Measurements from ENCODE around the gene CAMK1D. TPM values are rescaled to one million over a fixed set of nuclear protein-coding genes. Genes with fewer than 3 reads are reported as not detected.

CAMK1D gene
- total RNA-seq, 1 donor from 2014 or later = 6.5 TPM

GRCh38 chr10:12814166-12814565 lies 464.8 kb downstream of the CAMK1D start:
- no peak for TF ChIP-seq CTCF (conservative IDR thresholded peaks at IDR 0.05)
- DNase-seq (ENCODE audit: low read depth, low spot score) = no peak
- no peaks in the 10 kb centered on the region for H3K27me3 Mint-ChIP-seq (ENCODE audit: low read depth)
- no peak overlapping the region for H3K27ac Mint-ChIP-seq (ENCODE audit: unreplicated experiment)
- H3K9me3 Mint-ChIP-seq = no peaks in the 10 kb centered on the region
- H3K36me3 Mint-ChIP-seq (ENCODE audit: low read depth) = peaks cover 4% of the 10 kb centered on the region
- H3K4me1 Mint-ChIP-seq = no peaks in the 10 kb centered on the region
- H3K4me3 Mint-ChIP-seq = no peak overlapping the region

- no peaks in the 10 kb centered on the region for H3K9me3 Mint-ChIP-seq
- no peaks in the 10 kb centered on the region for H3K36me3 Mint-ChIP-seq (ENCODE audit: low read depth)
- no peak overlapping the region for H3K4me3 Mint-ChIP-seq
- DNase-seq (ENCODE audit: low read depth, low spot score) = no peak
- no peaks in the 10 kb centered on the region for H3K27me3 Mint-ChIP-seq (ENCODE audit: low read depth)
- no peak for TF ChIP-seq CTCF (conservative IDR thresholded peaks at IDR 0.05)
- peak overlapping the region; percentile 77 for H3K27ac Mint-ChIP-seq (ENCODE audit: unreplicated experiment)
- peaks cover 11% of the 10 kb centered on the region for H3K4me1 Mint-ChIP-seq
These were observed 469.7 kb downstream of the CAMK1D start for GRCh38 chr10:12819071-12819470.

GRCh38 chr10:12819656-12820055 lies 470.3 kb downstream of the CAMK1D start:
- Mint-ChIP-seq H3K4me3 (no peak overlapping the region), H3K27ac (ENCODE audit: unreplicated experiment) (peak overlapping the region; percentile 73), H3K27me3 (ENCODE audit: low read depth) (no peaks in the 10 kb centered on the region), H3K36me3 (ENCODE audit: low read depth) (no peaks in the 10 kb centered on the region), H3K9me3 (no peaks in the 10 kb centered on the region), H3K4me1 (peaks cover 11% of the 10 kb centered on the region)
- DNase-seq (ENCODE audit: low read depth, low spot score) = no peak
- TF ChIP-seq CTCF (conservative IDR thresholded peaks at IDR 0.05) = no peak

GRCh38 chr10:12822126-12822892 lies 473.0 kb downstream of the CAMK1D start:
- Mint-ChIP-seq H3K4me1 (peaks cover 11% of the 10 kb centered on the region), H3K36me3 (ENCODE audit: low read depth) (no peaks in the 10 kb centered on the region), H3K4me3 (no peak overlapping the region), H3K27me3 (ENCODE audit: low read depth) (no peaks in the 10 kb centered on the region), H3K9me3 (no peaks in the 10 kb centered on the region), H3K27ac (ENCODE audit: unreplicated experiment) (peak overlapping the region; percentile 46)
- DNase-seq (ENCODE audit: low read depth, low spot score) = no peak
- TF ChIP-seq CTCF (conservative IDR thresholded peaks at IDR 0.05) = no peak

- no peak for DNase-seq (ENCODE audit: low read depth, low spot score)
- Mint-ChIP-seq H3K9me3 (no peaks in the 10 kb centered on the region), H3K27me3 (ENCODE audit: low read depth) (no peaks in the 10 kb centered on the region), H3K36me3 (ENCODE audit: low read depth) (no peaks in the 10 kb centered on the region), H3K4me1 (peaks cover 11% of the 10 kb centered on the region), H3K4me3 (no peak overlapping the region), H3K27ac (ENCODE audit: unreplicated experiment) (no peak overlapping the region)
- TF ChIP-seq CTCF (conservative IDR thresholded peaks at IDR 0.05) = no peak
These were observed 473.5 kb downstream of the CAMK1D start for GRCh38 chr10:12822893-12823170.

Data from neural crest cell (in vitro differentiated cells).